A549 (cell line): Measurements from ENCODE around the gene MYO1B. TPM values are rescaled to one million over a fixed set of nuclear protein-coding genes. Genes with fewer than 3 reads are reported as not detected.

Experiments used
- ATAC-seq, 2 experiments: fragments of 200-7000 bp in 1 of 2; fragments of >200 bp in 1 of 2; cut with Nextera tagmentation in 1 of 2; cut with Tn5 transposase in 1 of 2; 3 replicates each; pipeline versions ENCODE4 v1.8.0 to v1.9.1; 2018 to 2020; ENCODE audit warnings: mild to moderate bottlenecking in 1 of 2, moderate library complexity in 1 of 2
- CTCF ChIA-PET: fragments of 300-600 bp; sonication (Branson Sonifier 250); formaldehyde crosslinking; extraction: SDS; loops from one replicate; lab custom pipeline; 2021; ENCODE audit warnings: antibody characterized with exemption, inconsistent platforms; lab: Yijun Ruan, JAX
- POLR2A ChIA-PET: fragments of 350-600 bp; formaldehyde crosslinking; extraction: SDS; loops from one replicate; lab custom pipeline; 2021; ENCODE audit warnings: antibody characterized with exemption, inconsistent platforms; lab: Yijun Ruan, JAX
- DNase-seq, 2 experiments: peaks; one replicate each; pipeline versions ENCODE4 v3.0.0 to v3.0.0-alpha.2; 2011 to 2016; ENCODE audit warnings: low read depth in 1 of 2, low spot score in 1 of 2
- FAIRE-seq: peaks from 2 replicates; lab custom pipeline; 2011; peaks lifted over from hg19 to GRCh38; lab: Jason Lieb, UNC
- H3K27ac ChIP-seq, 2 experiments: fragments of >200 bp; sonication (Bioruptor Twin); formaldehyde crosslinking; 3 replicates each; pipeline ENCODE4 v1.5.1; 2016 to 2017
- H3K4me1 ChIP-seq: fragments of >200 bp; sonication (Bioruptor Twin); formaldehyde crosslinking; 3 replicates; pipeline ENCODE4 v1.6.1; 2016
- H3K4me2 ChIP-seq: fragments of >200 bp; sonication (Bioruptor Twin); formaldehyde crosslinking; 3 replicates; pipeline ENCODE4 v1.6.1; 2016
- H3K4me3 ChIP-seq: fragments of >200 bp; sonication (Bioruptor Twin); formaldehyde crosslinking; 3 replicates; pipeline ENCODE4 v1.5.1; 2016
- H3K9me3 ChIP-seq: fragments of >200 bp; sonication (Bioruptor Twin); formaldehyde crosslinking; 3 replicates; pipeline ENCODE4 v1.6.1; 2016
- ATOH8 ChIP-seq: fragments of 250-450 bp; sonication (Bioruptor Pico); IDR thresholded peaks from 2 replicates; pipeline ENCODE4 v1.5.0; 2020; ENCODE audit warnings: low read depth, mild to moderate bottlenecking, moderate library complexity
- BCL3 ChIP-seq: fragments of >200 bp; sonication (Bioruptor Twin); formaldehyde crosslinking; IDR thresholded peaks from 3 replicates; pipeline ENCODE4 v1.6.1; 2016
- CHD2 ChIP-seq: fragments of 150-350 bp; IDR thresholded peaks from 2 replicates; pipeline ENCODE4 v1.6.1; 2014; ENCODE audit warnings: low read length; ENCODE audit not compliant: partially characterized antibody
- CTCF ChIP-seq: fragments of >200 bp; sonication (Bioruptor Twin); formaldehyde crosslinking; IDR thresholded peaks from 3 replicates; pipeline ENCODE4 v1.5.1; 2016
- E2F6 ChIP-seq: IDR thresholded peaks from 2 replicates; pipeline ENCODE4 v1.6.1; 2012; ENCODE audit warnings: low read depth, borderline replicate concordance
- FOSB ChIP-seq: fragments of 250-450 bp; sonication (Bioruptor Pico); IDR thresholded peaks from 2 replicates; pipeline ENCODE4 v1.5.0; 2020; ENCODE audit warnings: mild to moderate bottlenecking, moderate library complexity
- FOSL2 ChIP-seq, 2 experiments: fragments of 450-650 bp in 1 of 2; fragments of >200 bp in 1 of 2; sonication (Bioruptor Twin) in 1 of 2; formaldehyde crosslinking; IDR thresholded peaks; 2 replicates each; pipeline versions ENCODE4 v1.5.0 to v1.6.1; 2016 to 2020; ENCODE audit warnings: mild to moderate bottlenecking in 1 of 2, moderate library complexity in 1 of 2
- FOXS1 ChIP-seq: fragments of 250-450 bp; sonication (Bioruptor Pico); IDR thresholded peaks from 2 replicates; pipeline ENCODE4 v1.5.0; 2020; ENCODE audit warnings: mild to moderate bottlenecking, moderate library complexity
- GATA3 ChIP-seq: IDR thresholded peaks from 2 replicates; pipeline ENCODE4 v1.6.1; 2012; ENCODE audit warnings: borderline replicate concordance
- HEYL ChIP-seq: fragments of 250-450 bp; sonication (Bioruptor Pico); IDR thresholded peaks from 2 replicates; pipeline ENCODE4 v1.8.0; 2021; ENCODE audit warnings: mild to moderate bottlenecking, moderate library complexity
- MAFK ChIP-seq: fragments of 450-650 bp; IDR thresholded peaks from 2 replicates; pipeline ENCODE4 v1.6.1; 2014; ENCODE audit not compliant: partially characterized antibody
- MAX ChIP-seq: IDR thresholded peaks from 2 replicates; pipeline ENCODE4 v1.6.1; 2012
- MYC ChIP-seq: IDR thresholded peaks from 2 replicates; pipeline ENCODE4 v1.6.1; 2012; ENCODE audit warnings: mild to moderate bottlenecking, inconsistent platforms, low read length, improper control_type of control experiment, borderline replicate concordance
- RAD21 ChIP-seq, 2 experiments: fragments of >200 bp in 1 of 2; sonication (Bioruptor Twin) in 1 of 2; formaldehyde crosslinking in 1 of 2; IDR thresholded peaks in 1 of 2; conservative IDR thresholded peaks in 1 of 2; 2 replicates in 1 of 2; 3 replicates in 1 of 2; pipeline ENCODE4 v1.6.1; 2012 to 2018; ENCODE audit warnings: inconsistent platforms in 1 of 2
- RCOR1 ChIP-seq: fragments of 150-350 bp; IDR thresholded peaks from 2 replicates; pipeline ENCODE4 v1.6.1; 2014; ENCODE audit warnings: antibody characterized with exemption, low read length, low read depth
- RNF2 ChIP-seq: fragments of 200-600 bp; sonication (generic); IDR thresholded peaks from 2 replicates; pipeline ENCODE4 v1.6.1; 2016; ENCODE audit warnings: low read depth, mild to moderate bottlenecking, antibody characterized with exemption, moderate library complexity, borderline replicate concordance
- SMC3 ChIP-seq: fragments of >200 bp; sonication (Bioruptor Twin); formaldehyde crosslinking; IDR thresholded peaks from 3 replicates; pipeline ENCODE4 v1.6.1; 2018; ENCODE audit warnings: inconsistent platforms
- SREBF2 ChIP-seq: fragments of 450-650 bp; IDR thresholded peaks from 2 replicates; pipeline ENCODE4 v1.6.1; 2014; ENCODE audit warnings: mild to moderate bottlenecking, moderate library complexity
- ZNF302 ChIP-seq: fragments of 250-450 bp; sonication (Bioruptor Pico); IDR thresholded peaks from 2 replicates; pipeline ENCODE4 v1.9.0; 2021; ENCODE audit warnings: inconsistent platforms, mild to moderate bottlenecking, moderate library complexity
- WGBS: methylation state at CpG from one replicate; pipeline ENCODE4 v1.1.6; 2017; ENCODE audit errors: missing lambda C conversion rate; 5-methylcytosine and 5-hydroxymethylcytosine counted together
- polyA plus RNA-seq, 4 experiments: library from polyadenylated mRNA; depleted of rRNA in 3 of 4; stranded (reverse); fragments of >200 nt; fragmentation: RNase III in 1 of 4; extraction: RNeasy Plus Mini Kit Qiagen cat#74134 plus additional on column Dnase treatment in 1 of 4; gene quantifications; 2 replicates in 3 of 4; 3 replicates in 1 of 4; pipeline ENCODE4 v1.2.3, GENCODE V29; 2011 to 2017

Gene MYO1B
- polyA plus RNA-seq, 2 of the 4 experiments (the other 2 are of a cell fraction) = 77.7 to 159 TPM

- Histone ChIP-seq H3K9me3 (no peaks in the 10 kb centered on the region), H3K4me3 (no peak overlapping the region), H3K4me1 (peaks cover 56% of the 10 kb centered on the region)
- peak; percentile 81 to 87 for ATAC-seq
- POLR2A ChIA-PET = interaction anchor here (1.0 to 2.8 kb wide), 5 partner anchors 27 to 168 kb away, joined by 4 to 10 read pairs (median 6); partner anchors contain the start of gene MYO1B
- DNase-seq = peak; percentile 46 to 97
- TF ChIP-seq SREBF2 (no peak), RAD21 (conservative IDR thresholded peaks at IDR 0.05 in 1 of 2, IDR thresholded peaks at IDR 0.05 in 1 of 2) (peak; percentile 88 to 92), MYC (no peak), FOXS1 (CRISPR knock-in tag) (no peak), SMC3 (peak; percentile 91), E2F6 (peak; percentile 28; the same call in 1 of the 2 replicates), GATA3 (peak; percentile 13; the same call in 1 of the 2 replicates), RNF2 (no peak), FOSL2 (IDR thresholded peaks at IDR 0.05) (no peak), FOSL2 (CRISPR knock-in tag; IDR thresholded peaks at IDR 0.05) (0 out of 2 replicates have a peak, but pooled peaks have one; percentile 6), CHD2 (no peak), ZNF302 (0 out of 2 replicates have a peak, but pooled peaks have one; percentile 6), MAX (peak; percentile 50; the same call in 1 of the 2 replicates), MAFK (peak; percentile 17), ATOH8 (CRISPR knock-in tag) (0 out of 2 replicates have a peak, but pooled peaks have one; percentile 79), FOSB (CRISPR knock-in tag) (0 out of 2 replicates have a peak, but pooled peaks have one; percentile 17), HEYL (peak; percentile 35; the same call in 1 of the 2 replicates), RCOR1 (no peak), CTCF (peak; percentile 88)
- TF ChIP-seq, all 56 proteins: peak for 12
- H3K4me2 ChIP-seq = peak overlapping the region; percentile 76
- WGBS = 7% methylated on average over 5 of the region's 5 CpGs
- FAIRE-seq = peak; percentile 85
- peak overlapping the region; percentile 93 to 95 for H3K27ac ChIP-seq
- CTCF ChIA-PET = interaction anchor here (0.6 to 4.6 kb wide), 48 partner anchors 9 to 315 kb away, joined by 3 to 34 read pairs (median 4); partner anchors contain the start of genes MYO1B and STAT4
Observed at GRCh38 chr2:191218292-191218898, 26.8 kb upstream of the MYO1B start.

GRCh38 chr2:191220671-191221070 is 24.5 kb upstream of the MYO1B start:
- Histone ChIP-seq H3K9me3 (no peaks in the 10 kb centered on the region), H3K4me2 (no peak overlapping the region), H3K4me1 (peaks cover 54% of the 10 kb centered on the region), H3K4me3 (no peak overlapping the region), H3K27ac (peak overlapping the region; percentile 93 to 95)
- FAIRE-seq (no peak), ATAC-seq (no peak), DNase-seq (no peak)
- 92% methylated on average over 2 of the region's 2 CpGs for WGBS
- TF ChIP-seq BCL3 = no peak
- POLR2A ChIA-PET = no interaction called here
- CTCF ChIA-PET = interaction anchor here (1.5 to 4.6 kb wide), 3 partner anchors 11 to 281 kb away, joined by 4 to 26 read pairs (median 7); no protein-coding TSS in a partner anchor
